ENCODE results near the gene PRRT1B.

GRCh38 chr9:131557855-131558548 is 12.7 kb downstream of the PRRT1B start:
- TF ChIP-seq POLR2A (IDR thresholded peaks at IDR 0.05) (no peak), CTCF (IDR thresholded peaks at IDR 0.05) (no peak), EP300 (IDR thresholded peaks at IDR 0.05) (no peak), POLR2AphosphoS5 (IDR thresholded peaks at IDR 0.05) (no peak)

Data from gastroesophageal sphincter (tissue), 3 donors.